ENCODE data around the gene NEMF. TPM values are rescaled to one million over a fixed set of nuclear protein-coding genes. Genes with fewer than 3 reads are reported as not detected.
"Not testable (repeated sequence)": the region's sequence is repeated elsewhere in the genome, so short reads cannot be mapped to it uniquely, and the experiment has no call there.

The NEMF gene
- total RNA-seq, 6 donors from 2014 or later: 47.9 to 293 (median 73.7) TPM

DNA sequence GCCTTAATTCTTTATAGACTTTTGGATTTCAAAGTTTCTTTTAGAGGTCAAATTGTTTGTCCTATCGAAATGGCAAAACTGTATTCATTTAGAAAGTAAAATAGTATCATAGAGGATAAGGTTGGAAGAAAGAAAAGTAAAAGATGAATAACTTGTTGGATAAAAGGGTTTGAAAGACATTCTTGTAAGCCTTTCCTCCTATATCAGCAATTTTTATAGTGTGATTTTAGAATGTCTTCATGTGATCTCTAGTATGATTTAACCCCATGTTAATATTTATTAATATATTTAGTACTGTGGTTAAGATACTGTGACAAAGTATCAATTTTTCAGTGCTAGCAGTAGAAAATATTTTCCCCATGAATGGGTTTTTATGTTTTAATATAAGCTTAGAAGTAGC, 44.8 kb upstream of the NEMF start:
- H3K9me3 ChIP-seq: no peaks in the 10 kb centered on the region
- H3K36me3 ChIP-seq: peaks cover 0 to 32% (median 6%) of the 10 kb centered on the region in 4 donors
- peak overlapping the region in 3 of 4 donors; percentile 2 to 99 (median 30) for H3K27ac ChIP-seq
- H3K4me3 ChIP-seq: peak overlapping the region in 1 of 4 donors; percentile 87
- peaks cover 39 to 45% (median 44%) of the 10 kb centered on the region in 4 donors for H3K4me1 ChIP-seq
- ATAC-seq (ENCODE audit: low FRiP score in 2 of 2): no peak
- DNase-seq: no peak
- WGBS, 2 donors: 52 to 64% methylated on average over 1 of the region's 1 CpG
- H3K27me3 ChIP-seq: no peaks in the 10 kb centered on the region
- TF ChIP-seq EP300 (IDR thresholded peaks at IDR 0.05) (no peak), POLR2AphosphoS5 (IDR thresholded peaks at IDR 0.05) (no peak), POLR2A (IDR thresholded peaks at IDR 0.05) (no peak)
- TF ChIP-seq, protein P1, sequence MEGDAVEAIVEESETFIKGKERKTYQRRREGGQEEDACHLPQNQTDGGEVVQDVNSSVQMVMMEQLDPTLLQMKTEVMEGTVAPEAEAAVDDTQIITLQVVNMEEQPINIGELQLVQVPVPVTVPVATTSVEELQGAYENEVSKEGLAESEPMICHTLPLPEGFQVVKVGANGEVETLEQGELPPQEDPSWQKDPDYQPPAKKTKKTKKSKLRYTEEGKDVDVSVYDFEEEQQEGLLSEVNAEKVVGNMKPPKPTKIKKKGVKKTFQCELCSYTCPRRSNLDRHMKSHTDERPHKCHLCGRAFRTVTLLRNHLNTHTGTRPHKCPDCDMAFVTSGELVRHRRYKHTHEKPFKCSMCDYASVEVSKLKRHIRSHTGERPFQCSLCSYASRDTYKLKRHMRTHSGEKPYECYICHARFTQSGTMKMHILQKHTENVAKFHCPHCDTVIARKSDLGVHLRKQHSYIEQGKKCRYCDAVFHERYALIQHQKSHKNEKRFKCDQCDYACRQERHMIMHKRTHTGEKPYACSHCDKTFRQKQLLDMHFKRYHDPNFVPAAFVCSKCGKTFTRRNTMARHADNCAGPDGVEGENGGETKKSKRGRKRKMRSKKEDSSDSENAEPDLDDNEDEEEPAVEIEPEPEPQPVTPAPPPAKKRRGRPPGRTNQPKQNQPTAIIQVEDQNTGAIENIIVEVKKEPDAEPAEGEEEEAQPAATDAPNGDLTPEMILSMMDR (IDR thresholded peaks at IDR 0.05): no peak

DNA sequence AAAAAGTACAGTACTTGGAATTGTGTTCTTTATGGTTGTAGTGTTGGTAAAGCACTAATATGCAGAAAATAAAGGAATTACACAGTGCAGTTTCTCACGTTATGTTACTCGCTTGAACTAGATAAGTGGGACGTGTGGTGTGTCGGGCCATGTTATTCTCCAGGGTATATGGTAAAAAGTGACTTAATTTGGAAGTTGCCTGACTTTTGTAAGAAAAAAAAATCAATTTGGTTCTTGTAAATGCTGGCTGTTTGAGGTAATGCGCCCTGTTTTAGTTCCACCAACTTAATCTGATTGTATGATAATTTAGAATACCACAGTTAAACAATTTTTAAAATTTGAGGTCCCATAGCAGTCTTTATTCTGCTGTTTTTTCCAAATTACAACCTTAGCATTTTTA, 44.4 kb upstream of the NEMF start:
- peaks cover 0 to 32% (median 6%) of the 10 kb centered on the region in 4 donors for H3K36me3 ChIP-seq
- H3K4me3 ChIP-seq: peak overlapping the region in 2 of 4 donors; percentile 66 to 87
- TF ChIP-seq EP300 (IDR thresholded peaks at IDR 0.05): no peak
- no peak for TF ChIP-seq POLR2A (IDR thresholded peaks at IDR 0.05)
- TF ChIP-seq POLR2AphosphoS5 (IDR thresholded peaks at IDR 0.05): no peak
- TF ChIP-seq, protein P1 (IDR thresholded peaks at IDR 0.05): no peak
- peaks cover 41 to 47% (median 46%) of the 10 kb centered on the region in 4 donors for H3K4me1 ChIP-seq
- DNase-seq (no peak), ATAC-seq (ENCODE audit: low FRiP score in 2 of 2) (no peak)
- peak overlapping the region in 2 of 4 donors; percentile 30 to 99 for H3K27ac ChIP-seq
- no peaks in the 10 kb centered on the region for H3K9me3 ChIP-seq
- WGBS, 2 donors: 53 to 68% methylated on average over 5 of the region's 5 CpGs
- H3K27me3 ChIP-seq: no peaks in the 10 kb centered on the region

DNA sequence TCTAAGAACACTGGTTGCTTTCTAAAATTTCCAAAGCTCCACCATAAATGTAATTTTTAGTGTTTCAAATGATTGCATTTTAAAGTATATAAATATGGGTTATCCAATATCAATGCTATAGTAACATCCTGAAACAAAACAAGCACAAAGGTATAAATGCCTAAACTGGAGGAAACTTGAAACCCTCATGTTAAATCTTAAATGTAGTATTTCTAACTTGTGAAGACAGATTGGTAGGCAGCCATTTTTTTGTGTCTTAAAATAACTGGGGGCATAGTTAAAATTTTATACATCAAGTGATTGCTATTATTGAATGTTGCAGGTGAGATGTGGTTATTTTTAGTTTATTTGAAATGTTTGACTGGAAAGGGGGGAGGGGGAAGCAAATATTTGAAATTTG, 43.7 kb upstream of the NEMF start:
- Histone ChIP-seq H3K36me3 (peaks cover 0 to 32% (median 6%) of the 10 kb centered on the region in 4 donors), H3K27ac (peak overlapping the region in 3 of 4 donors; percentile 9 to 100 (median 99)), H3K4me1 (peaks cover 47 to 52% (median 51%) of the 10 kb centered on the region in 4 donors), H3K4me3 (peak overlapping the region in 3 of 4 donors; percentile 66 to 87 (median 77))
- not testable (repeated sequence) for H3K9me3 ChIP-seq; DNase-seq; H3K27me3 ChIP-seq; ATAC-seq (ENCODE audit: low FRiP score in 2 of 2)

DNA sequence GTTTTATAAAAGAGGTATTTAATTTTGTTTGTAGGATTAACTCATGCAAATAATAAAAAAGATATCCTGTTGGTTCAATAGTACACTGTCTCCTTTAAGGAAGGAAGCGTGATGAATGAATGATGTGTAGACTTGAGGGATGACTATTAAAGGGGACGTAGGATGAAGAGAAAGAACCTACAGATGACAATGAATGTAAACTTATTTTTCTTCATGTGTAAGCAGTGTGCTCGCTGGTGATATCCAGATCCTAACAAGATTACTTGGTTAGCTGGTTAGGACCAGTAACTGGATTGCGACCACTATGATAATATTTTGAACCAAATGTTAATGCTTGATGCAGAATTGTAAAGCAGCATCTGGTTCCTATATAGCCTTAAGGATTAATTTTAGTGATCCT, 42.9 kb upstream of the NEMF start:
- WGBS, 2 donors: 30 to 39% methylated on average over 4 of the region's 4 CpGs
- TF ChIP-seq POLR2A (IDR thresholded peaks at IDR 0.05) (no peak), POLR2AphosphoS5 (IDR thresholded peaks at IDR 0.05) (no peak), EP300 (IDR thresholded peaks at IDR 0.05) (no peak)
- TF ChIP-seq, protein P1 (IDR thresholded peaks at IDR 0.05): no peak
- peak overlapping the region in 3 of 4 donors; percentile 18 to 100 (median 99) for H3K27ac ChIP-seq
- DNase-seq: no peak
- H3K4me1 ChIP-seq: peaks cover 47 to 52% (median 51%) of the 10 kb centered on the region in 4 donors
- H3K4me3 ChIP-seq: peak overlapping the region; percentile 14 to 87 (median 72)
- peaks cover 0 to 32% (median 6%) of the 10 kb centered on the region in 4 donors for H3K36me3 ChIP-seq
- ATAC-seq (ENCODE audit: low FRiP score in 2 of 2): no peak
- no peaks in the 10 kb centered on the region for H3K27me3 ChIP-seq
- H3K9me3 ChIP-seq: no peaks in the 10 kb centered on the region

DNA sequence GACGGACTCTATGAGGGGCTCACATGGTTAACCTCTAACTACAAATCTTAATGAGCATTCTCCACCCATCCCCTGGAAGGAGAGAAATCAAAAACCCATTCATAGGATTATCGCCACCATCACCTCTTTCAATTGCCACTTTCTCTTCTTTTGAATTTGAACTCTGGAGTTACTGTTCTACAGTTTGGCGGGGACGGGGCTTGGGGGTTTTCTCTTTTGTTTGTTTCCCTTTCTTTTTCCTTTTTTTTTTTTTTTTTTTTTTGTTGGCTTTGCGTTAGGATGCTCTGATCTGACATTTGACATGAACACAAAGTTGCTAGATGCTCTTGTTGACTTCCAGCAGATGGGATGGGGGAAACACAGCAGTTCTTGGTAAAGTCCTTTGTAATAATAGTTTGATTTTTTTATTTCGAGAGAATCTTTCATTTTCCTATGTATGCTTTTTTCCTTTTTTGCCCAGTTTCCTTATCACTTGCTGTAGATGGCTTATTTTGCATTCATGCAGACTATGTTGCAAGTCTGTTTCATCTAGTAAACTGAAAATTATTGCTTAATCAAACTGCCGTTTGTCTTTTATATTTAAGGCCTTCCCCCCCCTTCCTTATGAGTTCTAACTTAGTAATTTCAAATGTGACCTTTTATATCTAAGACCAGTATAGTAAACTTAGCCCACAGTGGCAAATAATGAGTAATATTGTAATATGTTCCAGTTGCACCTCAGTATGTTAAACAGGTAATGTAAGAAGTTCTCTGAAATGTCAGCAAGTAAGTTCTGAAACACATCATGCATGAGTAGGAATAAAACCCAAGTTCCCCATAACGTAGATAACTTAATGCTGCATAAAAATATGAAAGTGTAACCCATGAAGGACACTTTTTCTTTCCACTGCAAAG, 41.9 kb upstream of the NEMF start:
- not testable (repeated sequence) for ATAC-seq (ENCODE audit: low FRiP score in 2 of 2); DNase-seq; H3K27me3 ChIP-seq; H3K9me3 ChIP-seq
- Histone ChIP-seq H3K4me3 (peak overlapping the region; percentile 66 to 87 (median 76)), H3K4me1 (peaks cover 47 to 52% (median 51%) of the 10 kb centered on the region in 4 donors), H3K36me3 (peaks cover 0 to 32% (median 6%) of the 10 kb centered on the region in 4 donors), H3K27ac (peak overlapping the region; percentile 99 to 100 (median 100))
- WGBS, 2 donors: 3 to 5% methylated on average over 8 of the region's 8 CpGs
